8988T (cell line): Measurements from ENCODE around the gene GPR153.
"Not testable (repeated sequence)": the region's sequence is repeated elsewhere in the genome, so short reads cannot be mapped to it uniquely, and the experiment has no call there.

Experiments
- DNase-seq: peaks from one replicate; pipeline ENCODE4 v3.0.0; 2011

GPR153 gene

DNA sequence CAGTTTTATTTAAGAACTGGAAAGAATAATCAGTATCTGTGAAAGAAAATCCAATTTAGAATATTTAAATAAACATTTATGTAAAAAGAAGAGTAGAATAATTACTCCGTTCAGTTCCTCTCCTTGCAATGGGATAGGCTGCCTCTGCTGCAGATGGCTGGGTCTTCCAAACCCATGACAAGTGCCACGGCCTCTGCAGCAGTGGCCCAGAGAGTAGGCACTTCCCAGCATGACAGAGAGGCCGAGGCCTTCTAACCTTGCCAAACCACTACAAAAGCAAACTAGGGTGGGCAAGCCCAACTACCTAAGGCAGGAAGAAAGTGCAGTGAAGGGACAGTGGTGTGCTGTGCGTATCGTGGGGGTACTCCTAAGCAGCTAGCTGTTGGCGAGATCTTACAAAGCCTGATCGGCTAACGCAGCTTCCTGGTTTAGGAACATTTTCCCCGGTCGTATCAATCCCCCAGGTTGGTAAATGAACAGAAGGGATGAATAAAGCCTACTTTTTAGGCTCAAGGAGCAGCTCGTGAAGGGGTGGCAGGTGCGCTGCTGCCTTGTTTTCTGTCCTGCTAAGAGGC, 39.6 kb downstream of the GPR153 start:
- no peak for DNase-seq

DNA sequence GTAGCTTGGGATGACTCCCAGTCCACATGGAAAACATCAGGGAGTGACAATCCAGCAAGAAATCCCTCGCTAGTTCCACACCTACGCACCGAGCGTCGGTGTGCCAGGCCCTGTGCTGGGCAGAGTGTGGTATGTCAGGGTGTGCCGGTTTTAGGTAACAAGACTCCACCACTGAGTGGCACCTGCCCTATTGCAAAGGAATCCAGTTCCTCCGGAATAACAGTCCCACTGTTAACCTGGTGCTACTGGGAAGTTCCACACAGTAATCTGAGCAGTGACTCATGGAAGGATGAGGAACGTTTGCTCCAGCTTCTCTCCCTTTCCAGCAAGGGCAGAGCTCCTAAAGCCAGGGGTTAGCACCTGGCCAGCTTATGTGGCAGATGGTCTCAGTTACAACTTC, 40.7 kb downstream of the GPR153 start:
- no peak for DNase-seq

DNA sequence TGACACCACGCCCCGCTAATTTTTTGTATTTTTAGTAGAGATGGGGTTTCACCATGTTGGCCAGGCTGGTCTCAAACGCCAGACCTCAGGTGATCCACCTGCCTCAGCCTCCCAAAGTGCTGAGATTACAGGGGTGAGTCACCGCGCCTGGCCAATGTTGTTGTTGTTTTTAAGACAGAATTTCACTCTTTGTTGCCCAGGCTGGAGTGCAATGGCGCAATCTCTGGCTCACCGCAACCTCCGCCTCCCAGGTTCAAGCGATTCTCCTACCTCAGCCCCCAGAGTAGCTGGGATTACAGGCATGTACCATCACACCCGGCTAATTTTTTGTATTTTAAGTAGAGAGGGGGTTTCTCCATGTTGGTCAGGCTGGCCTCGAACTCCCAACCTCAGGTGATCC, 41.3 kb downstream of the GPR153 start:
- DNase-seq, result not testable (repeated sequence)

DNA sequence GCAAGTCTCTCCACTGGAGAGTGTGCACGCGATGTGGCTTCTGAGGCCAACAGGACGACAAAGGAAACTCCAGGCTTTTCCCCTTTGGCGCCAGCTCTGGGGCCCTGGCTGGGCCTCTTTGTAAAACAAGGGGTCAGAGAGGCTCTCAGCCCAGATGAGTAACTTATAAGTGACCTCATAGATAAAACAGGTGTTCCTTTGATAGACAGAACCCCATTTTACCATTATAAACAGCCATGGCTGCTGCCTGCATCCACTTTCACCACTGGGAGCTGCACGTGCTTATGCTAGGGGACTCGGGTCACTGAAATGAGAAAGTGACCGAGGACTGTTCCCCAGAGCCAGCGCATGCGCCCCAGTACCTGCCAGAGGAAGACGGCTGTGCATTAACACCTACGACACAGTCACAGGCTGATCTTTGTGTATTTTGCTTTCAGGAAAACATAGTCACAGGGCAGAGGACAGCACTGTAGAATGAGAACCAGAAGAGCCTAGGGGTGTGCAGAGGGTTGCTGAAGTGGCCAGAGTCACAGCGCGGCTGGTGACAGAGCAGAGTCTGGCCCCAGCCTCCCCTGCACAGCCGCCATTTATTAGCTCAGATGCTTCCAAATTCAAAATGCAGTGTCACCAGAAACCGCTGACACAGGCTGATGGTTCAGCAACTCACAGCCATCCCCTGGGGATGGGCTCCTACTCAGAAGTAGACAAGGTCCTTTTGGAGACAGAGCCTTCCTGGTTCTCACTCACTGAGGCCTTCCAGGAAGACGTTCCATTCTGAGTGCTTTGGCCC, 42.3 kb downstream of the GPR153 start:
- DNase-seq, result no peak

DNA sequence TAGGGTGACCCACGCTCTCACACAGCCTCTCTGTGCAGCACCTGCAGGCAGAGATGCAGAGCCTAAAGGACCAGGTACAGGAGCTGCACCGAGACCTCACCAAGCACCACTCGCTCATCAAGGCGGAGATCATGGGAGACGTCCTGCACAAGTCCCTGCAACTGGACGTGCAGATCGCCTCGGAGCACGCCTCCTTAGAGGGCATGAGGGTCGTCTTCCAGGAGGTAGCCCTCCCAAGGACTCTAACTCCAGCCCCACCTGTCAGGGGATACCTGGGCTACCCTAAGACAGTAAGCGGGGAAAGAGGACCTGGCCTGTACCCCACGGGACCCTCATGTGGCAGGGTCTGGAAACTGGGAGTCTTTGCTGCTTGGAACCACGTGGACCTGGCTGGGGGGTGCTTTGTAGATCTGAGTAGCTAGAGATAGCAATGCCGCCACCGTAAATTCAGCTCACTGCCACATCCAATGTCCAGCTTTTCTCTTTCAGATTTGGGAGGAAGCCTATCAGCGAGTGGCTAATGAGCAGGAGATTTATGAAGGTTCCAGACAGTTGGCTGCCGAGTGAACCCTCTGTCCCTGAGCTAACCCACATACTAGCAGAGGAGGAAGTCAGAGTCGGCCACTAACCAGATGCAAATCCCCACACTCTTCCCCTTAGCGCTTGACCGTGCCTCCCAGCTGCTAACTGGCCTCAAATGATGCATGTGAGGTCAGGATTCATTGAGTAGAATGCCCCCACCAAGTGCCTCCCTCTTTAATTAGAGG, 48.5 kb downstream of the GPR153 start:
- DNase-seq, result no peak

DNA sequence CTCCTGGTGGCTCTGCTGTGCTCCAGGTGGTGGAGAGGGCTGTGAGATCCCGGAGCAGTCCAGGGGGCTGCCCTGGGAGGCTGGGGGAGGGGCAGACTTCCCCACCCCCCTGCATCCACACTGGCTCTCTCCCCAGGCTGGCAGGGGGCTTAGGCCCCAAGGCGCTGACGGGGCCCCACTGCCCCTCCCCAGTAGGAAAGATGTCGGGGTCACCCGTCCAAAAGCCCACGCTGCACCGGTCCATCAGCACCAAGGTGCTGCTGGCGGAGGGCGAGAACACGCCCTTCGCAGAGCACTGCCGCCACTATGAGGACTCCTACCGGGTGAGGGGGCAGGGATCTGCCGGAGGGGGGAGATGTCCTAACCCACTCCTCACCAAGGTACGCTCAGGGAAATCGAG, 49.2 kb downstream of the GPR153 start:
- DNase-seq, result no peak

DNA sequence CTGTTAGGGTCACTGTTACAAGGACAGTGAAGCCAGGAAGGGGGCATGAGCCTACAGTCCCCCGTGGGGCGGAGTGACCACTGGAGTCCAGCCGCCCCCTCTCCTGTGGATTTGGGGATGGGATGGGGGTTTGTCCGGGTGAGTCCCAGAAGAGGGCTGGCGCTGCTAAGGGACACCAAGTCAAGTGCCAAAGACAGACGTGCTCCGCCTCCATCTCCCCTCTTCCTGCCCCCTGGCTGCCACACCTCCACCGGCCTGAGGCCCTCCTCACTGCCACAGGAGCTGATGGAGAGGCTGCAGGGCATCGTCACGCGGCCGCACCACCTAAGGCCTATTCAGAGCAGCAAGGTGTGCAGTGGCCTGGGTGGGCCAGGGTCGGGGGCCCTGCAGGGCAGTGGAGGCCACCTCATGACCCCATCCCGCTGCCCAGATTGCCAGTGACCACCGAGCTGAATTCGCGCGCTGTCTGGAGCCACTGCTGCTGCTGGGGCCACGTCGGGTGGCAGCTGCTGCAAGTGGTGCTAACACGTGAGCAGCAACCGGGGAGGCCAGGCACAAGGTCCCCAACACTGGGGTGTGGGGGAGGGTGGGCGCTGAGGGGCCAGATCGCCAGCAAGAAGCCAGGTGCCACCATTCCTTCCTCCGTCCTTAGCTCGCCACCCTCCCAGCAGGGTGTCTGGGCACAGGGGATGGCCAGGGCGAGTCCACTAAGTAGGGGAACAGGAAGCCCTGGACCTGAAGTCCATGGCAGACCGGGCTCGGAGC, 50.1 kb downstream of the GPR153 start:
- no peak for DNase-seq

DNA sequence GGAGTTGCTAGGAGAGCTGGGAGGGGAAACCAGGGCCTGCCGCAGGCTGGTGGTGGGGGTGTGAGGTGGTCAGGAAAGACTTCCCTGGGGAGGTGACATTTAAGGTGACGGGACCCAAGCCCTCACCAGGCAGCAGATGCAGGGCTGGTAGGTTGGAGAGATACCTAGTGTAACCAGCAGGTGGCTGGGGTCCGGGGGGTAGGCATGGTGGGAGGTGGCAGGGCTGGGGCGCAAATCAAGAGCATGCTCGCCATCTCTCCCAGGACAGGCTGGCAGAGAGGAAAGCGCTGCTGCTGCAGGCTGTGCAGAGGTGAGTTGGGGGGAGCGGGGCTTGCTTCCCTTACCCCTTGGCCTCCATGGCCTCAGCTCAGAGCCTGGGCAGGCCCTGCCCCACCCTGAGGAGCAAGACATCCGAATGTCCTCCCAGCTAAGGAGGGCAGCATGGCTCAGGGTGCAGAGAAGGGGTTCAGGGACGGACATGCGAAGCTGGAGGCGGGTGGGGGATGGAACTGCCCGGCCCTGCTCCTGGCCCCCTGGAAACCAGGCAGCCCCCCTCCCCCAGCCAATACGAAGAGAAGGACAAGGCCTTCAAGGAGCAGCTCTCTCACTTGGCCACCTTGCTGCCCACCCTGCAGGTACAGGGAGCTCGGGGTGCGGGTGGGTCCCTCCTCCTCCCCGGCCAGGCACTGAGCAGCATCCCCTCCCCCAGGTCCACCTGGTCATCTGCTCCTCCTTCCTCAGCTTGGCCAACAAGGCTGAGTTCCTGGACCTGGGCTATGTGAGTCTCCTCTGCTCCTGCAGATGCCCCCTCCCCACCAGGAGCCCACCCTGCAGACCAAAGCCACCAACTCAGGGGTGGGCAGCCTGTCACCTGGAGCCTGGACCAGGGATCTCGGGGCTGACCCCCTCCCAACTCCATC, 51.0 kb downstream of the GPR153 start:
- no peak for DNase-seq

DNA sequence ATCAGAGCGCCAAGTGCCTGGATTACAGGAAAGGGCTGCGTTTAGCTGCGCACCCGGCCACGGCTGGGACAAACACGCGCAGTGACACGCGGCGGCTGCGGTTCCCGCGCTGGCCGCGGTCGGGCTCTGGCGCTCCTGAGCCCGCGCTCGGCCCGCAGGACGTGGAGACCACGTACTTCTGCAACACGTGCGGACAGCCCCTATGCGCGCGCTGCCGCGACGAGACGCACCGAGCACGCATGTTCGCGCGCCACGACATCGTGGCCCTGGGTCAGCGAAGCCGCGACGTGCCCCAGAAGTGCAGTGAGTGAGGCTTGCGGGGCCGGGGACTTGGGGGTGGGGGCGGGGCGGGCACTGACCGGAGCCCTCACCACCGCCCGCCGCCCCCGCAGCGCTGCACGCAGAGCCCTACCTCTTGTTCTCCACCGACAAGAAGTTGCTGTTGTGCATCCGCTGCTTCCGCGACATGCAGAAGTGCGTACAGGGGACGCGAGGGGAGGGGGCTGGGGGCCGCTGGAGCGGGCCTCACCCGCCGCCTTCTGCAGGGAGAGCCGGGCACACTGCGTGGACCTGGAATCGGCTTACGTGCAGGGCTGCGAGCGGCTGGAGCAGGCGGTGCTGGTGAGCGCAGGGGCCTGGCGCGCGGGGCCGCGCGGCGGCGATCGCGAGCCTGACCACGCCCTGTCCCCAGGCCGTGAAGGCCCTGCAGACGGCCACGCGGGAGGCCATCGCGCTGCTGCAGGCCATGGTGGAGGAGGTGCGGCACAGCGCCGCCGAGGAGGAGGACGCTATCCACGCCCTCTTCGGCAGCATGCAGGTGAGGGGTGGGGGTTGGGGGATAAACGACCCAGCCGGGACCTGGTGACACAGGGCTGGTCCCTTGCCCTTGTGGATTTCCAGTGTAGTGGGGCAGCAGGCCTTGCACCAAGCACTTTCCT, 51.9 kb downstream of the GPR153 start:
- no peak for DNase-seq

DNA sequence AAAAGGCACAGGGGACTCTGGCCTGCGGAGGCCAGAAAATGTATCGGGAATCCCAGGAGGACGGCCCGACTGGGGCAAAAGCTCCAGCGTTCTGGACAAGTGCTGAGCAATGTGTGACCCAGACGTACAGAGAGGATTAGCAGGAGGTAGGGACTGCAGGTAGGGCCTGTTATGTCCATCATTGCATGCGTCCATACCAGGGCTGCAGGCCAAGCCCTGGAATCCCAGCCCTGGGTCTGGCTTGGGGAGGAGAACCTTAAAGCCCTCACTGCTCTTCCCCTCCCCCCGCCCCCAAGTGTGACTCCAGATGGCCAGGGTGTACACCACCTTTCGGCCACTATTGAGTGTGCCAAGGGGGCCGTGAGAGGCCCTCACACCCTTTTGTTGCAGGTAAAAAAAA, 53.0 kb downstream of the GPR153 start:
- DNase-seq, result no peak

DNA sequence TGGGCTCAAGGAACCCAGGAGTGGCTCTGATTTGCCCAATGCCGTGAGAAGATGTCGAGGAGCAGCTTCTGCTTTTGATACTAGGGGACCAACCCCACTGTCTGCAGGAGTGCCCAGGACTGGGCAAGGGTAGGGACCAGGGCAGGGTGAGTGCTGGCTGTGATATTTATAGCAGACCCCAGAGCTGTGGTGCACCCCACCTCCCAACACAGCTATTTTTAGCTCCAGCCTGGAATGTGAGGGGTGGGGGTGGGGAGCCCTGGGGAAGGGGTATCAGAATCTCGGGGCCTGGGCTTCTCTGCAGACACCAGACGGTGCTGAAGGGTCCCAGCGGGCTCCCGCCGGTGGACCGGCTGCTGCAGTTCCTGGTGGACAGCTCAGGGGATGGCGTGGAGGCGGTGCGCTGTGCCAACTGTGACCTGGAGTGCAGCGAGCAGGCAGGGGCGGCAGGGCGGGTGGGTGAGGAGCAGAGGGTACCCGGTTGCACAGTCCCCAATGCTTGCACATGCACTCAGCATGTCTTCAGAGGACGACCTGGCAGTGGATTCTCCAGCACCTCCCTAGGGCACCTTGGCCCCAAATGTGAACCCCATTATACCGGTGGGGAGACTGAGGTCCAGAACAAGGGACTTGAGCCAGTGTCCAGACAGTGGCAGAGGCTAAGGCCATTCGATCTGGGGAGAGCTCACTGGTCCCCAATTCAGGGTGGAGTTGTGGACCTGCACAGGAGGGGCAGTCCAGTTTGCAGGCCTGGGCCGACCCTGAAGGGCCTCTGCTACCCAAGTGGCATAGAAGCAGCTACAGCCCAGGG, 53.6 kb downstream of the GPR153 start:
- DNase-seq, result no peak

DNA sequence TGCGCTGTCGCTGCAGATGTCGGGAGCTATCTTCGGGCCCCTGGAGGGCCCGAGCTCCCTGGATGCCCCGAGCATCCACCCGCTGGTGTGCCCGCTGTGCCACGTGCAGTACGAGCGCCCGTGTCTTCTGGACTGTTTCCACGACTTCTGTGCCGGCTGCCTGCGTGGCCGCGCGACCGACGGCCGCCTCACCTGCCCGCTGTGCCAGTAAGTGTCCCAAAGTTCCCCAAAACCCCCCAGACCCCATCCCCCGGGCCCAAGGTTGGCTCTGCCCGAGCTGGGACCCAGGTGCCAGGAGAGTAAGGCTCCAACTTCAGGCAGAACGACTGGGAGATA, 54.4 kb downstream of the GPR153 start:
- DNase-seq, result no peak

DNA sequence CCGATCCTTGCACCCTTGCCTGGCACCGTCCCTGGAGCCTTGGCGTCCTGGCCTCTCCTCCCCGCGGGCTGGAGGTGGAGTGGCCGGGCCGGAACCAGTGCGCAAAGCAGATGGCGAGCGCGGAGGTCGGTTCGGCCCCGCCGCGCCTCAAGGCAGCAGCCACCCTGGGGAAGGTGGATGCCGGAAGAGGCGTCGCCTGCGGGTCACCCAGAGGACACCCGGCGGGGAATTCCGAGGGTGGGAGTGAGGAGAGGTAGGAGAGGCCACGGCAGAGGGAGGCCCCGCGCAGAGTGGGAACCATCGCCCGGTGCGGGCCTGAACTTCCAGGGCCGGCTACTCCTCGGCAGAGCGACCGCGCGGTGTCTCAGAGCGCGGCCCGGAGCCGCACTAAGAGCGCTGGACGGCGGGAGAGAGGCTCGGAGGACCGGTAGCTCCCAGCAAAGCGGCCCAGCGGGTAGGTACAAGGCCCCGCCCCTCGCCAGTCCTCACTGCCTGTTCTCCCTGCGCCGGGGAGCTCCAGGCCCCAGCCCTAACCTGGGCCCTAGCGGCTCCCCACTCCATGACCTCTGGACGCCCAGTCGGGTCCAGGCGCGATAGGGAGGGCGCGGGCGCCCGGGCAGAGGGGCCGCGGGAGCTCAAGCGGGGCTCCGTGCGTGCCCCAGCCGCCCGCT, 54.9 kb downstream of the GPR153 start, which contains the start of gene RNF207:
Gene RNF207 (plus strand): TSS at position 271 of the 671 bp plus-strand sequence. CDS start 417 bp downstream, outside the sequence.
- DNase-seq, result peak; percentile 95

DNA sequence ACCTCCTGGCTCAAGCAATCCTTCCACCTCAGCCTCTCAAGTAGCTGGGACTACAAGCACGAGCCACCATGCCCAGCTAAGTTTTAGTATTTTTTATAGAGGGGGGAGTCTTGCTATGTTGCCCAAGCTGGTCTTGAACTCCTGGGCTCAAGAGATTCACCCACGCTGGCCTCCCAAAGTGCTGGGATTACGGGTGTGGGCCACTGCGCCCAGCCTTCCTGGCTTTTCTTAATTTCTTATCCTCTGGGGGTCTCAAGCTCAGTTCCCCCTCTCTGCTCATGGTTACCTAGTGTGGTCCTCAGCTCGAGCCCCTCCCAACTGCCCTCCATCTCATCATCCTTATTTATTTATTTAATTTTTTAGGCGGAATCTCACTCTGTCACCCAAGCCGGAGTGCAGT, 58.6 kb downstream of the GPR153 start:
- DNase-seq, result no peak

DNA sequence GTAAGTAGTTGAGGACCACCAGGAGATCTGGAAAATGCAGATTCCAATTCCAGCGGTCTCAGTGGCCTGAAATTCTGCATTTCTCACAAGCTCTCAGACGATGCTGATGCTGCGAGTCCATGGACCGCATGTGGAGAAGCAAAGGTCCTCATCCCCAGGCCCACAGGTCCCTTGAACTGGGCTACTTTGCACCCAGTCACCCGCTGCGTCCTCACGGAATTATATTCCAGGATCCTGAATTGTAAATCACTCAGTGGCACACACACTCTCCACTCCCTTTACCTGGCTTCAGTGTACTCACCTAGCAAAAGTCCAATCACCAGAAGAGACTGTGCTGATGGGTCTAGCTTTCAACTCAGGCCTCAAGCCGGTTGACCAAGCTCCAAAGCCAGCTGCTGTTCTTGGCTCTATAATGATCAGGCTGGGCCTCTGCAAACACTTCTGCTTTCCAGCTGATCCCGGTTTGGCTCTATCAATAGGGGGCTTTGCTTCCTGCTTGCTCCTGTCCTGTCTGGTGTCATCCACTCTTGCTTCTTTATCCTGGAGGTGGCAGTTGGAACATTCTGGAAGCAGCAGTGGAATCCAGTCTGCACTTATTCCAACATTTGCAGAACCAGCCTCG, 60.6 kb downstream of the GPR153 start:
- no peak for DNase-seq

DNA sequence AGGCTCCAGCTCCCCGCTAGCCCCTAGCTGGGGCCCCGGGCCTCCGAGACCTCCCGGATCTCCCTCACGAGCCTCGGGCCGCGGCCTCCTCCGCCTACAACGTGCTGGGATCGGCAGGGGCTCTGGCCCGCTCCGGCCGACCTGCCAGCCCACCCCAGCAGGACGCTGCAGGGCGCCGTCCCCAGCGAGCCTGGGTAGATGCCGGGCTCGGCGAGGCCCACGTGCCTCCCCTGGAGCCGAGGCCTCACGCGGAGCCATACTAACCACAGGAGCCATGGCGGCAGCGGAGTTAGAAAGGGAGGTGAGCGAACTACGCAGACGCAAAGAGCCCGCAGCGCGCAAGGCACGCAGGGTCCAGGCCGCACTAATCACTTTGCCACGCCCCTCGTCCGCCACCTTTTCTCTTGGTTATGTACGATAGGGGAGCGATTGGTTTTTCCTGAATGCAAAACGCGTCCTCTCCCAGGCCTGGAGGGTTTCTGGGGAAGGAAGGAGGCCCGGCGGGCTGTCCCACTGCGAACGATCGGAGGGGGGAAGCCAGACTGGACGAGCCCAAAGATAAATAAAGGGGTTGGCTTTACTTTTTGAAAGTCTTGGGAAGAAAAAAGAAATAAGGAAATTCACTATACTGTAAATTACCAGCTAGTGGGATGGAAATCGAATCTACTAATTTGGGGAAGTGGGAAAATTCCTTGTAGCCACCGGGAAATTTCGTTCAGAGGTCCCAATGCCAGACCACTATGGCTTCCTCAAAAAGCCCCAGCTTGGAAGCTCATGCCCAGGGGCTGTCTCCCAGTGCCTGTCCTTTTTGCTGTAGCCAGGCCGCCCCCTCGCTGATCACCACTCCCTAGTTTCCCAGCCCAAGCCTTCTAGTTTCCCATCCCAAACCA, 61.4 kb downstream of the GPR153 start, which contains the start of gene RPL22:
Gene RPL22 (minus strand): TSS at position 298 of the 890 bp plus-strand sequence. CDS start 22 bp downstream, at position 276.
- peak; percentile 76 for DNase-seq

DNA sequence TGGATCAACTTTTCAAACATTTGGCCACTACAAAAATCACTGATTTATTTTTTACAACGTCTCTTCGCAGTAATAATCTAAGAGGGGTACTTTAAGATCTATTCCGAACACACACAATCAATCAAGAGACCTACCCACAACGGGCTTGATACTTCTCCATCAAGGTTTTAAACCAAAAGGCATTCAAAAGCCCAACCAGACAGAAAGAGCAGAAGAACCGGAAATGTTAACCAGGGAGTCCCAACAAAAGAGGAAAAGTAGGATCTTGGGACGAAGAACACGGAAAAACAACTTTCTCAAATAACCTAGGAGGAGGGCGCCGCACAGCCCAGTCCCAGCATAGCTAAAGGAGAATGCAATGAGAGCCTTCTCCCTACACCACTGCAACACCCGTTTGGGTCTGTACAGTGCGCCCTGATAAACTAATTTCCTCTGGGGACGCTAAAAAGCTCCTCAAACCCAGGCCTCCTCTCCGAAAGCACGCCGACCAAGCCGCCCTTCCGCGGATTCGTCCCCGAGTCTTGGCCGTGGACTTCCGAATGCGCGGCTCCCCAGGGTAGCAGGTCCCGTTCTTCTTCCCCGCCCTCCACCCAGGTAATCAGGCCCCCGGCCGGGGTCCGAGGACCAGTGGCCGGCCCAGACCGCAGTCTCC, 62.1 kb downstream of the GPR153 start:
- no peak for DNase-seq
